ENCODE results near the gene PTPRM. TPM values are rescaled to one million over a fixed set of nuclear protein-coding genes. Genes with fewer than 3 reads are reported as not detected.

Gene PTPRM
- total and polyA plus RNA-seq, 2 donors (not counting 3 experiments of a cell fraction or from before 2014, with no cell fraction given), result 37.4 to 43.7 TPM

DNA sequence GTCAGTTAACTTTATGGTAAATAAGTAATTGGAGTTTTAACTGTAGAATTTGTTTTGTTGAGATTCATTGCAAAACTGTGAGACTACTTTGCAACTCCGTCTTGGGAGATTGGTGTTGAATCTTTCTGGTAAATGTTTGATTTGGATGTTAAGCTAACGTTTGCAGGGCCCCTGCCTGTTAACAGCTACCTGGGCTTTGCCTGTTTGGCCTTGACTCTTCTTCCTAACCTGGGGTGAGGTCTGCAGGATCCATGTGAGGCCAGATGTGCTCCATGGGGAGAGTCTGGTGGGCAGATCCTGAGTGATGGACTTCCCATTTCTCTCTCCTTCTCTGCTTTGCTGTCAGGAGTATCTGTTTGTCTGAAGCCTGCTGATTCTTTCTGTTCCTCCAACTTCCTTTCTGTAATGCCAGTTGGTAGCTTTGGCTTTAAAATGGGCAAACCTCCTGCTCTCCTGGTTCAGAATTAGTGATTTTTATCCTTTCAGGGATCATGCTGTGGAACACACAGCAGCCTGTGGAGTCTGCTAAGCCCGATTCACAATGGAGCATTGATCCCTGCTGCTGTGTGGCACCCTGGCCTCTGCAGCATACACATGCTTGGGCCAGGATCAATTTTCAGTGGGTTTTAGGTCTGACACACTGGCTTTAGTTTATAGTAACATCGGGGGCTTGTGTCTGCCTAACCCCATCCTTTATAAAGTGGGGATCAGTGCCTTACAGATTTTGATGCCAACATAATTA lies 36.3 kb downstream of the PTPRM start:
- no peaks in the 10 kb centered on the region for H4K20me1 ChIP-seq (replicated peaks; ENCODE audit: control insufficient read depth, extremely low read depth, insufficient read depth, low read length)
- H3K9ac ChIP-seq (replicated peaks; ENCODE audit: extremely low read depth, insufficient read depth, low read length), result no peak overlapping the region
- no peaks in the 10 kb centered on the region for H3K79me2 ChIP-seq (ENCODE audit: control insufficient read depth, insufficient read depth, low read length)
- H3K4me2 ChIP-seq (ENCODE audit: insufficient read depth, low read length), result no peak overlapping the region
- no peaks in the 10 kb centered on the region for H3K36me3 ChIP-seq (ENCODE audit: control insufficient read depth in 2 of 2, extremely low read depth in 1 of 2, insufficient read depth in 2 of 2, low read length in 2 of 2)
- ChIA-PET CTCF (interaction anchor here (1.5 kb wide), 1 partner anchor 22 kb away, joined by 3 read pairs; no protein-coding TSS in a partner anchor), POLR2A (no interaction called here)
- H2AFZ ChIP-seq (ENCODE audit: low read depth, low read length), result no peak overlapping the region
- H3K27ac ChIP-seq (ENCODE audit: insufficient read depth, low read depth, low read length), result no peak overlapping the region
- no peaks in the 10 kb centered on the region for H3K27me3 ChIP-seq (ENCODE audit: control insufficient read depth in 2 of 2, insufficient read depth in 2 of 2, low read length in 2 of 2)
- FAIRE-seq (no peak), DNase-seq (ENCODE audit: low read depth, low spot score) (no peak)
- H3K4me3 ChIP-seq (replicated peaks in 1 of 3; ENCODE audit: insufficient read depth in 1 of 3, low read depth in 1 of 3, low read length in 3 of 3), result no peak overlapping the region
- no peaks in the 10 kb centered on the region for H3K9me1 ChIP-seq (replicated peaks; ENCODE audit: control insufficient read depth, extremely low read depth, insufficient read depth, low read length)
- intact Hi-C loops (cut with micrococcal nuclease) (no loop called here), dilution Hi-C loops (cut with MboI; ENCODE audit: extremely low pct_ligation_motif_present, low sequenced_read_pairs) (no loop called here)
- H3K9me3 ChIP-seq (replicated peaks; ENCODE audit: control insufficient read depth, insufficient read depth, low read length), result no peaks in the 10 kb centered on the region
- H3K4me1 ChIP-seq (ENCODE audit: control insufficient read depth, extremely low read depth, insufficient read depth, low read length), result no peaks in the 10 kb centered on the region
- TF ChIP-seq FOS (IDR thresholded peaks at IDR 0.05; ENCODE audit: borderline replicate concordance, insufficient read depth, low read length), result no peak
- no TSS peak for BruUV-seq (replicated peaks)

- DNase-seq (ENCODE audit: low read depth, low spot score), result no peak
- TF ChIP-seq MYC (IDR thresholded peaks at IDR 0.05; ENCODE audit: low read depth, low read length), result no peak
- TF ChIP-seq EZH2 (IDR thresholded peaks at IDR 0.05; ENCODE audit: borderline replicate concordance, low read depth, low read length, severe bottlenecking), result no peak
- TF ChIP-seq GATA2 (IDR thresholded peaks at IDR 0.05; ENCODE audit: insufficient read depth, insufficient read length, low read depth, low read length), result no peak
- no peak for TF ChIP-seq MAX (IDR thresholded peaks at IDR 0.05; ENCODE audit: insufficient read depth, insufficient read length)
- Histone ChIP-seq H3K27ac (ENCODE audit: insufficient read depth, low read depth, low read length) (no peak overlapping the region), H3K4me1 (ENCODE audit: control insufficient read depth, extremely low read depth, insufficient read depth, low read length) (peaks cover 2% of the 10 kb centered on the region), H3K27me3 (ENCODE audit: control insufficient read depth in 2 of 2, insufficient read depth in 2 of 2, low read length in 2 of 2) (no peaks in the 10 kb centered on the region), H4K20me1 (replicated peaks; ENCODE audit: control insufficient read depth, extremely low read depth, insufficient read depth, low read length) (no peaks in the 10 kb centered on the region), H3K79me2 (ENCODE audit: control insufficient read depth, insufficient read depth, low read length) (no peaks in the 10 kb centered on the region), H3K9ac (replicated peaks; ENCODE audit: extremely low read depth, insufficient read depth, low read length) (no peak overlapping the region), H3K4me3 (replicated peaks in 1 of 3; ENCODE audit: insufficient read depth in 1 of 3, low read depth in 1 of 3, low read length in 3 of 3) (no peak overlapping the region), H3K9me3 (replicated peaks; ENCODE audit: control insufficient read depth, insufficient read depth, low read length) (no peaks in the 10 kb centered on the region), H3K36me3 (ENCODE audit: control insufficient read depth in 2 of 2, extremely low read depth in 1 of 2, insufficient read depth in 2 of 2, low read length in 2 of 2) (no peaks in the 10 kb centered on the region), H3K9me1 (replicated peaks; ENCODE audit: control insufficient read depth, extremely low read depth, insufficient read depth, low read length) (no peaks in the 10 kb centered on the region), H2AFZ (ENCODE audit: low read depth, low read length) (no peak overlapping the region), H3K4me2 (ENCODE audit: insufficient read depth, low read length) (no peak overlapping the region)
- ChIA-PET CTCF (interaction anchor here (1.4 kb wide), 1 partner anchor 13 kb away, joined by 4 read pairs; no protein-coding TSS in a partner anchor), POLR2A (no interaction called here)
- BruUV-seq (replicated peaks), result no TSS peak
- no peak for FAIRE-seq
- dilution Hi-C loops (cut with MboI; ENCODE audit: extremely low pct_ligation_motif_present, low sequenced_read_pairs) (no loop called here), intact Hi-C loops (cut with micrococcal nuclease) (no loop called here)
Observed at GRCh38 chr18:7604361-7604760, 37.2 kb downstream of the PTPRM start.

Data from endothelial cell of umbilical vein (primary cell).